Measurements from ENCODE around the gene OPCML.

OPCML gene

DNA sequence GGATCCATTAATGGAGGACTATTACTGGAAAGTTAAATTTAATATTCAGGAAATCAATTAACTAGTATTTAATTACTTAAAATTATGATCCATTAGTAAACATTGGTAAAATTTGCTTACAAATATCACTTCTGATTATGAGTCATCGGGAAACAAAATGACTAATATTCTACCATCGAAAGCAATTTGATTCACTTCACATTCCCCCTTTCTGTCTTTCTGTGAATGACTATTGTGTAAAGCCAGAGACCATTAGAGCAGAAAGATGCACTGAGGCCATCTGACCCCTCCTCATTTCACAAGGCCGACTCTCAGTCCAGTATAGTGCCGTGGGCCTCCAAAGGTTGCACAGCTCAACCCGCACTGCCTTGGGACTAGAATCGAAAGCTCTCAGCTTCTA is 619.0 kb downstream of the OPCML start:
- DNase-seq, result no peak

DNA sequence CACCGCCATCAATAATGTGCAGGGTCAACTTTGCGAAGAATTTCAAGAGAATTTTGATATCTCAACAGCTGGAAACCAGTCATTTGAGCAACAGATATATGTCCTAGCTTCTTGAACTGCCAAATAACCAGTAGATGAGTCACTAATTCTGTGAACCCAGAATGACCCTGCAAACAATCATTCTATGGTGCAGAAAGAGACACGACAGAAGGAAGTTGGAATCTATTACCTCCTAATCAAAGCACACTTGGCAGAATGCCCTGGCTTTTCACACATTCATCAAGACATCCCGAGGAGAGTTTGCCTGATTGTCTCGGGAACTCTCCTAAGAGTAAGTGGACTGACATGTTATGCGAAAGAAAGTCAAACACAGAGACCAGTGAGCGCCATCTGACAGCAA is 621.1 kb downstream of the OPCML start:
- no peak for DNase-seq

DNA sequence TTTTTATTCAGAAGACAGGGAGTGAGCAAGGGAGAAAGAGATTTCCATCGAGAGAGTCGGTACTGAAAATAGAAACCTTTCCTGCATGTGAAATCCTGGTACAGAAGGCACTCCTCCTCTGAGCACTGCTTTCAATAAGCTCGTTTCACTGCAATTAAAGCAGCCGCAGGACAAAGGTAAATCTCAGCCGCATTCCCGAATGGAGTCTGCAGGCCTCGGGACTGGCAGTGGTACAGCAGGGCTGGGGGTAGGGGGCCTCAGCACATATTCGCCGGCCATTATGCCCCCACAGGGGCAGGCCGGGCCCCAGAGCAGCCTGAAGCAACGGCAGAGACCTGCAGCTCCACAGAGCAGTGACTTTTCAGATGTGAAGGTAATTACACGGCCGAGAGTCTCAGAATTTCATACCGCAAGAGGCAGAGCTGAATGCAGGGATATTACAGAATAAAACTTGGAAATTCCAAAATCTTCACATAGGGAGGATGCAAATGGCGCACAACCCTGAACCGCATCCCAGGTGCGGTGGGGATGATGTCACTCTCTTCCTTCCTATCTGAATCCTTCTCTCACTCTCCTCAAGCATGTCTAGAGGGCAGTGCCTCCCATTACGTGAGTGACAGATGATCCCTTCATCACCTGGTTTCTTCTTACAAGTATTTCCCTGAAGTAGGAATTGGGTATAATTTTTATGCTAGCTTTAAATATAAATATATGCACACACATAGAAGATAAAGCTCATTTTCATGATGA is 622.1 kb downstream of the OPCML start:
- DNase-seq, result no peak

DNA sequence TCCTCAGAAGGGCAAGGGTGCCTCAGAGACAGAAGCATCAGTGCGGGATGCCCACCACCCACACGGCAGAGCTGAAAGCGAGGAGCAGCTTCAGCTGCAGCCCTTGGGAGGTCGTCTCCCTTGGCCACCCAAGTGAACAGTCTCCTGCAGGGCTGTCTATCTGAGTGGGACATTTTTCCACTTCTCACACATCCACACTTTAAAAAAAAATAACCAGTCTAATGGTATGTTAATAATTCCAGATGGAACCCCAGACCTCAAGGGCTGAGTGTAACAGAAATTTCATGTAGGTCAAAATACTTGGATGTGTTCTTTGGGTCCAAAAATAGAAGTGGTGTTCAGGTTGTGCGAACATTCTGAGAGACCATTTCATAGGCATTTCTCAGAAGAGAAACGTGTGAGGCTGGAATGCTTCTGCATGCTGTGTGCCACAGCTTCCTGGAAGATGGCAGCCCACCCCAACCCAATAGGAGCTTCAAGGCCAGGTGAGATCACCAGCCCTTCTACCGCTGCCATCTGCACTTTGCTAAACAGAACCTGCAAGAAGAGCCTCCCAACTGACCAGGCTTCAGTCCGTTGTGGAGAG is 623.2 kb downstream of the OPCML start:
- DNase-seq, result no peak

DNA sequence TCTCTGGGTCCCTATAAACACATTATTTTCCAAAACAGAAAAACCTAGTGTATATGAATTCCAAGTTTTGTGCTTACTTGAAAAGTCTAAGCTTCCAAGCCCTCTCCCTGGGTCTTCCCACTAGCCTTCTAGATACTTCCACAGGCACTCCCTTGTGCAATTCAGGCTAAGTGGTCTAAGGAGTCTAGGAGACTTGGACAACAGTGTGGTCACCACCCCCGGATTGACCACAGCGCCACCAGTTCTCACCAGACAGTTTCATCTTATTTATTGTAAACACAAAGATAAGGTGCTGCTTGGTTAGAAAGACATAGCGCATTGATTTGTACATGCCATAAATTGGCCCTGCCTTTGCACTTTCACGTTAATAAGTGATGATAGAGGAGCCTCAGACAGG is 623.9 kb downstream of the OPCML start:
- no peak for DNase-seq

DNA sequence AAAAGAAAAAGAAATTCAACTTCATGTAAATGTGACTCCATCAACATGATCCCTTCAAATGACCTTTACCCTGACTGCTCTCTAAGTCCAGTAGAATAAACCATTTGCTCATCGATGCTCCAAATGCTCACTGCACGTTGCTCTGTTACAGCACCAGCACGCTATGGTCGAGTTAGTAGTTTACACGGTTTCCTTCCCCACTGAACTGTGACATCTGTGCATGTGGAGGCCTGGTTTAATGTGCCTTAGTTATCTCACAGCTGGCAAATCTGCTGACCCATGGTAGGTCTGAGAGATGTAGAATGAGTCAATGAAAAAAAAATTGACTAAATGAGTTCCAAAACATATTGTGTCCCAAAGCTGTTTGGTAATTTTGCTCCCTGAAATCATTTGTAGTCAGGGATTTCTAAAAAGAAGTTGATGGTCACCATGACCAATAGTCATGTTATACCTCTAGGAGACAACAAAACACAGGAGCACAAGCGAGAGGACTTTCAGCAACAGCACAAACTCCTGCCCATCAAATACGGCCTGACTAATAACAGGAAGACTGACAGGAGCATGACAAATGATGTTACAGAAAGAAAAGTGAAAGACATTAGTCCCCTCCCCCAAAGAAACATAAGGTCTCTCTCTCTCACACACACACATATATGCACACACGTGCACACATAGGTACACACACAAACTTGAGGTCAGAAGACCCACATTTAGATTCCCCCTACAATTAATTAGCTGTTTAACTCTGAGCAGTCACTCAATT is 624.5 kb downstream of the OPCML start:
- no peak for DNase-seq

DNA sequence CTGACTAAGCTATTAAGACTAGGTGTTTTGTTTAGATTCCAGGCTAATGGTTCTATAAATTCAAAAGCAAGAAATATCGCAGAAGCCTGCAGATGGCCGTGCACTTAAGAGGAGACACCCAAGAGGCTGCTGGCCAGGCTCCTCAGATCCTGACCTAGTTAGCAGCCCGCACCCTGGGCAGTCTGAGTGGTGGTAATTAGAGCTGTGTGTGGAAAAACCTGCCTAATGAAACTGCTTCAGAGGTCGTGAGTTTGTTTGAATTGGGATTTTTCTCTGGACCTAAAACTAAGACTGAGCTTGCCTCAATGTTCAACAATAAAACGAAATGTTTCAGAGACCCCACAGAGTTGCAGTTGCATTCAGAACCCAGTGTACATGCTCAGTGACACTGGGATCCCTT is 627.7 kb downstream of the OPCML start:
- DNase-seq, result no peak

DNA sequence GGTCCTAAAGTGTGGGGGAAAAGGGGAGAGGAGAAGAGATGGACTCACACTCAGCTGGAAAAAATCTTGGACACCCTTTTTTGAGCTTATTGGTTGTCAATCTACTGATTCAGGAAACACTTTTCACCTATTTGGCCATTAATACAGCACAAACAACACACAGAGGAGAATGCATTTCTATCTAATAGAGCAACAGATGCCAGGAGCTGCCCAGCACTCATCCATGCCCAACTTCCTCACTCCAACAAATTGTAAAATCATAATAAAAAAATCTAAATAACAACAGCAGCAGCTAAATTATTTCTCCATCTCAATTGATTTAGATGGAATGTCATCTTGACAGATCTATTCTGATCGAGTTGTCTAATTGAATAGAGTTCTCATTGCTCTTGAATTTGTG is 628.2 kb downstream of the OPCML start:
- no peak for DNase-seq

DNA sequence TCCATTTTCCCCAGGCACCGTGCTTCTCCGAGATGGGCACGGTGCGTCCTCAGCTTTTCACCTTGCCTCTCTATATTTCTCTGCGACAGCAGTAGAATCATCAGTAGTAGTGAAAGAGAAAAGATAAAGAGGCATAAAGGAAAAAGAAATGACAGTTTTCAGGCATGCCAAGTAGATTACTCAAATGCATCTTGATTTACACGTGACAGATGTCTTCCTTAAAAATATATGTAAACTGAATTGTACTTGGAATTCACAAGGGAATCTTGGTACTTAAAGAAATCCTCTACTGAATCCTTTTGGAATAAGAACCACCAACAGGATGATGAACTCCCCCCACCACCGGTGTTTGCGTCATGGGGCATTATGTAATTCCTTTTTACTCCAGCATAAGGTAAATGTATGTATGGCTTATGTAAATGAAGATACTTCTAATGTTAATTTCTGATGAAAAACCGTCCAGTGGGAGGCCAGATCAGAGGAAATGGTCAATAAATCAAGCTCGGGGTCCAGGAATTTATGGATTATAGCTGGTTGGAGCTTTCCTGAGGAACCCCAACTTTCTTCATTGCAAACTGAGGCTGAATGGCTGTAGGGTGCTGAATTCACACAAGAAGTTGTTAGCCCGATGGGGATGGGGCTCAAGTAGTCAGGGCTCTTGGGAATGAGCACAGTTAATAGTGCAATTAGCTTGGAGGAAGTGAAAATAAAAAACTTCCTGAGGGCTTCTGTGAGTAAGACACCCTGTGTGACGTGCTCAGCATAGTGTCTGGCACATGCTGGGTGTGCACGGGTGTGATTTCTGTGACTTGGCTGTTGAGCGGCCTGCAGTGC is 630.4 kb downstream of the OPCML start:
- DNase-seq, result no peak

DNA sequence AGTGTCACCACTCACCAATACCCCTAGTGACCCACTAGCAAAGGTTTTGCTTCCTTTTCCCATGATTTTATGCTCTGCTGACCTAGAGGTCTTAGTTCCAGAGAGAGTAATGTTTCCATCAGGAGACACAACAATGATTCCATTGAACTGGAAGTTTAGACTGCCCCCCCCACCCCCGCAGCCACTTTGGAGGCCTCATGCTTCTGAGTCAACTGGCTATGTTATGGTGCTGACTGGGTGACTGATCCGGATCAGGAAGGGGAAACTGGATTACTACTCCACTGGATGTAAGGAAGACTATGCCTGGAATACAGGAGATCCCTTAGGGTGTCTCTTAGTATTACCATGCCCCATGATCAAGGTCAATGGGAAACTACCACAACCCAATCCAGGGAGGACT is 633.6 kb downstream of the OPCML start:
- no peak for DNase-seq

DNA sequence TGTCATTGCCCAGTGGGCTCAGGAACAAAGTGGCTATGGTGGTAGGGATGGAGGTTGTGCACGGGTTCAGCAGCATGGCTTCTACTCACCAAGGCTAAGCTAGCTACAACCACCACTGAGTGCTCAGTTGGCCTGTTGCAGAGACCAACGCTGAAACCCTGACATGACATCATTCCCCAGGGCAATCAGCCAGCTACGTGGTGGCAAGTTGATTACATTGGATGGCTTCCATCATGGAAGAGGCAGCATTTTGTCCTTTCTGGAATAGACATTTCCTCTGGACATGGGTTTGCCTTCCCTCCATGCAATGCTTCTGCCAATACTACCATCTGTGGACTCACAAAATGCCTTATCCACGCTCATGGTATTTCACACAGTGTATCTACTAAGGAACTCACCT is 634.3 kb downstream of the OPCML start:
- no peak for DNase-seq

DNA sequence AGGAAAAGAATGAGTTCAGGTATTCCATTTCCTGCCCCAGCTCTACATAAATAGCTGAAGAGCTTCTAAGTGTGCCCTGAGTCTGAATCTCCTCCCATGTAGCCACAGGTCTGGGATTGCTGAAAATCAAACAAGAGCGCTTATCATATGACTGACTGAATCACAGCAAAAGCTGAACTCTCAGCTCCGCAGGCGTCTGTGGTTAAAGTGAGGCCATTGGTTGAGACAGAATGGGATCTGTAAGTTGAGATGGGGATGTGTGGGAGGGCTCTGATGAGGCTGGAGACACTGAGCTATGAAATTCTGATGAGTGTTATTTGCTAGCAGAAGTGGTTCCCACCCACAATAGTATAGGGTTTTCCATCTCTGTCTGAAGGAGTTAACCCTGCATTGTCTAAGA is 637.0 kb downstream of the OPCML start:
- no peak for DNase-seq

DNA sequence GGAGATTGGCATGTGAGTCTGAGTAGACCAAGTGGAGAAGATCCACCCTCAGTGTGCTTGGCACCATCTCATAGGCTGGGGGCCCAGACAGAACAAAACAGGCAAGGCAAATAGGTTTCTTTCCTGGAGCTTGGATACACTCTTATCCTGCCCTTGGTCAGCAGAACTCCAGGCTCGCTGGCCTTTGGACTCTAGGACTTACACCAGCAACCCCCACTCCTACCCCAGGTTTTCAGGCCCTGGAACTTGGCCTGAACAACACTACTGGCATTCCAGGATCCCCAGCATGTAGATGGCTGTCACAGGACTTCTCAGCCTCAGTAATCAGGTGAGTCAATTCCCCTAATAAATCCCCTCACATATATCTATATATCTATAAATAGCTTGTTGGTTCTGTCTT is 637.7 kb downstream of the OPCML start:
- no peak for DNase-seq

DNA sequence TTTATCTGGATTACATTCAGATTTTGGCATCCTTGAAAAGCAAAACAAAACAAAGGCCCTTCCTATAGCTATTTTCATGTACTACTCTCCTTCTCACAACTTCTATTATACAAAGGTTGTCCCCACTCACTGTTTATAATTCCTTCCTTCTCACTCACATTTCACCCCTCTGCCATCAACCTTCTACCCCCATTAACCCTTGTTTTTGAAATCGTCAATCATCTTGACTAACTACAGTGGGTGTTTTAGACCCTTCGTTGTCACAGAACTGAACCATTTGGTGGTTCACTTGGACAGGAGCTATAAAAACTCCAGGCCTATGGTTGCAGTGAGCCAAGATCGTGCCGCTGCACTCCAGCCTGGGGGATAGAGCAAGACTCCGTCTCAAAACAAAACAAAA is 639.4 kb downstream of the OPCML start:
- no peak for DNase-seq

DNA sequence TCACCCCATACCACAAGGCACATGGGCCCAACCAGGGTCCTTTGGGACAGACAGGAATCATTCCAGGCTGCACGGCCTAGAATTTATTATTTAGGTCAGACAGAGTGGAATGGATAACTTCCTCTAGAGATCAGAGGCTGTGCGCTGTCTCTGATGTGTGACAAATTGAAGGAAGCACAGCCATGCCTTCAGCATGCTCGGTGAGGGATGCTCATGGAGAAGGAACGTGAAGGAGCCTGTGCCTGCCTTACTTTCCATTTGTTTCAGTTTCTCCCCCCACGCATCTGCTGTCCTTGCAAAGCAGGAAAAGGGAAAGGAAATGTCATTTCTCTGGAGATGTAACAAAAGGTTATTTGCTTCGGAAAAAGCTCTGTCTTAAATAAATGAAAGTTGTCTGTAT is 644.1 kb downstream of the OPCML start:
- no peak for DNase-seq

DNA sequence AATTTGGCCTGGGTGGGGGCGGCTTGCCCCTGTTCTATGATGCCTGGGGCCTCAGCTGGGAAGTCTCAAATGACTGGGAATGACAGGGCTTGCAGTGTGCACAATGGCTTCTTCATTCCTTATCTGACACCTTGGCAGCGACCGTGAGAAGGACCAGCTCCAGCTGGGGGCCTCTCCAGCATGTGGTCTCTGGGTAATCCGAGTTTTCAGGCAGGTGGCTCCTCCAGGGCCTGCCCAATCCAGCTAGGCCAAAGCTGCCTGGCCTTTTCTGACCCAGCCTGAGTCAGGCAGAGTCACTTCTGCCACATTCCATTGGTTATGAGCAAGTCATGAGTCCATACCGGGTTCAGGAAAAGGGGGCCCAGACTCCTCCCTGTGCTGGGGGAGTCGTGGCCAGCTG is 646.0 kb downstream of the OPCML start:
- peak; percentile 55 for DNase-seq

DNA sequence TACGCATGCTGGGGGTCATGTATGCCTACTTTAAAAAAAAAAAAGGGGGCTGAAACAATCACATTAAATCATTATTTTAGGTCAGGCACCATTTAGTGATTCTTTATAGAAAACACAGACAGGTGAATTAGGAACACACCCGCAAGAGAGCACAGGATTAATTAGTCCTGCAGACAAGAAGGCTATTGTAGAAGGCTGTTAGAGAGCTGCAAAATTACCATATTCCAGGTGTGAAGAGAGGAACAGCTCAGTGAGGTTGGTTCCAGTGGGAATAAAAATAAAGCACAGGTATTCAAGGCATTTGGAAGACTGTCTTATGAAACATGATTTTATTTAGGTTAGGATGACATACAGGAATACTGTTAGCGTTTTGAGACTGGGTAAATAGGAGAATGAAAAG is 649.1 kb downstream of the OPCML start:
- DNase-seq, result no peak

DNA sequence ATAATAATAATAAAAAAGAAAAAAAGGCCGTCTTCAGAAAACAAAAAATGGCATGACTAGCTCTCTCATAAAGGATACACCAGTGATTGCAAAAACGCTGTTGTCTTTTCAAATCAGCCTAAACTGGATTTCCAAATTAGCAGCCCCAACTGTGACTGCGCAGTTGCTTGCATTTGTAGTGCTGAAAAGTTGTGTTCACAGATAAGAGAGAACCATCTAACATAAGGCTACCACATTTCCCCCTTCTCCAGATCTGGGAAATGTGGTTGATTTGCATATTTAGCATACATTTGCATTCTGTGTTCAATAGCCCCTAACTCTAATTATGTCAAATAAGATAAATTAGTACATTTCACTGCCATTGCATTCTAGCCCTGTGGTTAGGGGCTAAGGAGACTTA is 650.7 kb downstream of the OPCML start:
- no peak for DNase-seq

DNA sequence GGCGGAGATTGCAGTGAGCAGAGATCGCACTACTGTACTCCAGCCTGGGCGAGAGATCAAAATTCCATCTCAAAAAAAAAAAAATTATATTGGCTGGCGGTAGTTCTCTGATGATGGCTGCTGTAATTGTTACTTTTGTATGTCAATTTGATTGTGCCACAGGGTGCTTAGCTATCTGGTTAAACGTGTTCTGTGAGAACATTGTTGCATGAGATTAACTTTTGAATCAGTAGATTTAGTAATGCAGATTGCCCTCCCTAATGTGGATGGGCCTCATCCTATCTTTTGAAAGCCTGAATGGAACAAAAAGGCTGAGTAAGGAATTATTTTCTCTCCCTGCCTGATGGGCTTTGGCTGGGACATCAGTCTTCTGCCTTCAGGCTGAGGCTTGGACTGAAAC is 654.2 kb downstream of the OPCML start:
- no peak for DNase-seq

DNA sequence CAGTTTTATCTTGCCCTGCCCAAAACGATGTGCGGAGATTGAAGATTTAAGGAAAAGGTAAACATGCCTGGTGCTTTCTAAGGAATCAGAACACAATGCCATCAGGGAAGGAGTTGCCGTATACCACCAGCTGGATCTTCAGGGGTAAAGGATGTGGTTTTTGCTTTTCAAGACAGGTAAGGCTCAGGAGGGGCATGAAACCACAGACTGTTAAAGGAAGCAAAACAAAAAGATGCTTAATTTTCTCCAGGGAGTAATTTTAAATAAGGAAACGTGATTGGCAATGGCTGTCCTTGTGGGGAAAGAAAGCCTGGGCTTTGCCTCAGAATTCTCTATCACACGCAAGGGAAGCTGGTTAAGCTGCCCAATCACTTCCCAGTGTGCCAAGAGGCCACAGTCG is 655.6 kb downstream of the OPCML start:
- DNase-seq, result no peak

DNA sequence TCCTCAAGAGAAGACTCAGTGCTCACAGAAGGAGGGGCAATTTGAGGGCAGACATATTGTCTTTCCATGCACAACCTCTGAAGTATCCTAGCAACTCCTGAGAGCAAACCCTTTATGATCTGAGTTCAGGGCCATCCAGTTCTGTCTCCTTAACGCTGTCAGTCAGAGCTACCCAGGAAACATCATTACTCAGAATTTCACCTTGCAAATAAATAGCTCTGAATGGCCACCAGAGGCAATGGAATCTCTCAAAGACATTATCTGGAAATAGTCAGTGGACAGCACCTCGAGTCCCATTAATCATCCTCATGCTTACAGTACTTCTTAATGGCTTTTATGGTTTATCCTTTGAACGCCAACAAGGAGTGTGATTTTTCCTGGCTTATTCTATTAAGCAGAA is 656.1 kb downstream of the OPCML start:
- no peak for DNase-seq

DNA sequence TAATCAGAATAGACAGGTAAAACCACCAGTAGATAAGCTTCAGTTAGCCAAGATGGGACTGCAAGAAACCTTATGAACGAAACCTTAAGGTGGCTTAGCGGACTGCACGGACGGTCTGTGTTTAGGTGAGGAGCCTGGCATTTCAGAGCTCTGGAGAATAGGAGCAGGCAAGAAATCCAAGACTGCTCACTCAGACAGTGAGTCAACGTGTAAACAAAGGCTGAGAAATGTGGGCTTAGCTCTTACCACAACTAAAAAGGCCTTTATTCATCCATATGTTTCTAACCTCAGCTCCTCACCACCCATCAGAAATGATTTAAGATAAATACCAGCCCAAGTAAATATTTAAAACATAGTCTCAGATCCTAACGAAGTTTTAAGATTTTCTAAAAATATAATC is 657.7 kb downstream of the OPCML start:
- no peak for DNase-seq

DNA sequence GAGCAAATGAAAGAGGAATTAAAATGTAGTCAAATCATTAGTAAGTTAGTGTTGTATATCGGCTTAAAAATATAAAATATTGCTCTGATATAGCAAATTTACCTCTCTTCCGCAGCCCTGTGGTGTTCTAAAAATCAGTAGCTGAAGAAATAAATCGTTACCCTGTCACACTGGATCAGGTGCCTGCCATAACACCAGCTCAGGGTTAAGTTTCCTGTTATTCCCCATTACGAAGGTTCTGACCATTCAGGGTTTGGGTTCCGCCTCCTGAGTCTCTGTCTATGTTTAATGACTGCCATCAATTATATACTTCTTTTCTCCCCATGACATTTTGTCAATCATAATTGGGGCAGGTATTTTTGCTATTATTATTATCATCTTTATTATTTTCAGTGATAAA is 658.5 kb downstream of the OPCML start:
- DNase-seq, result no peak

DNA sequence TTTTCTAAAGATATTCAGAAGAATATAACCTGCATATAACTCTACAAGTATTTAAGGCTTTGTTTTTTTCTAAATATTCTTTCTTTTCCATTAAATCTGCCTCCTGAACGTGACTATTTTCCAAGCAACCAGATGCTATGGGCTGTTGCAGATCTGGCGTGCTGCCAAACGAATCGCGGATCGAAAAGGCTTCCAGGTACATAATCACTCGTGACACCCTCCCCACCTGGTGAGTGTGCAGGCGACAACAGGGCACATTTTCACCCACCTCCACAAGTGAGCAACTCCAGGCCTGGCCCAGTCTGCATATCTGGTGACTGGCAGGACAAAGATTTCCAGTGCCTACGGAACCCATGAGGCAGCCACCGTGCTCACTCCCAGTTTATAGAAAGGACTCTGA is 660.1 kb downstream of the OPCML start:
- no peak for DNase-seq

Measured in right hindlimb (tissue), 1 donor.